Muscle layer of colon (tissue), 2 donors: Measurements from ENCODE around the gene PACSIN2.
"Not testable (repeated sequence)": the region's sequence is repeated elsewhere in the genome, so short reads cannot be mapped to it uniquely, and the experiment has no call there.

Source experiments
- H3K27ac ChIP-seq: one replicate; pipeline ENCODE4 v1.7.0; 2013; ENCODE audit warnings: low read depth, mild to moderate bottlenecking, low read length, moderate library complexity
- H3K27me3 ChIP-seq, 2 donors: one replicate each; pipeline ENCODE4 v1.7.0; 2013; ENCODE audit warnings: low read length in 2 of 2, mild to moderate bottlenecking in 2 of 2; ENCODE audit not compliant: insufficient read depth in 2 of 2, control insufficient read depth in 1 of 2
- H3K36me3 ChIP-seq: one replicate; pipeline ENCODE4 v1.7.0; 2013; ENCODE audit warnings: mild to moderate bottlenecking, low read length; ENCODE audit not compliant: insufficient read depth
- H3K4me1 ChIP-seq: one replicate; pipeline ENCODE4 v1.7.0; 2013; ENCODE audit warnings: mild to moderate bottlenecking, low read length; ENCODE audit not compliant: insufficient read depth
- H3K4me3 ChIP-seq, 2 donors: one replicate each; pipeline ENCODE4 v1.7.0; 2013; ENCODE audit warnings: low read length in 2 of 2, low read depth in 1 of 2, mild to moderate bottlenecking in 1 of 2, moderate library complexity in 1 of 2
- H3K9ac ChIP-seq: one replicate; pipeline ENCODE4 v1.7.0; 2013; ENCODE audit warnings: low read length
- H3K9me3 ChIP-seq: one replicate; pipeline ENCODE4 v1.7.0; 2013; ENCODE audit warnings: mild to moderate bottlenecking, low read length
- donor health status: abdominal sarcoma.
- donor health status: Adenocarcinoma of cecum.

PACSIN2 gene

GRCh38 chr22:43035250-43035649, 20.3 kb upstream of the PACSIN2 start:
- Histone ChIP-seq H3K4me3 (no peak overlapping the region), H3K9ac (no peak overlapping the region), H3K27ac (no peak overlapping the region), H3K27me3 (no peaks in the 10 kb centered on the region), H3K4me1 (no peaks in the 10 kb centered on the region), H3K36me3 (no peaks in the 10 kb centered on the region), H3K9me3 (no peaks in the 10 kb centered on the region)

- H3K4me3 ChIP-seq, result no peak overlapping the region
- no peak overlapping the region for H3K9ac ChIP-seq
- H3K9me3 ChIP-seq, result no peaks in the 10 kb centered on the region
- no peaks in the 10 kb centered on the region for H3K27me3 ChIP-seq
- H3K27ac ChIP-seq, result no peak overlapping the region
- no peaks in the 10 kb centered on the region for H3K36me3 ChIP-seq
- no peaks in the 10 kb centered on the region for H3K4me1 ChIP-seq
Measured at GRCh38 chr22:43031617-43032016, 16.7 kb upstream of the PACSIN2 start.

GRCh38 chr22:43018615-43019014, 3.7 kb upstream of the PACSIN2 start:
- Histone ChIP-seq H3K9ac (no peak overlapping the region), H3K4me1 (peaks cover 9% of the 10 kb centered on the region)

GRCh38 chr22:43017525-43018460, 2.8 kb upstream of the PACSIN2 start:
- Histone ChIP-seq H3K27me3 (no peaks in the 10 kb centered on the region), H3K27ac (no peak overlapping the region), H3K9me3 (no peaks in the 10 kb centered on the region), H3K9ac (no peak overlapping the region), H3K4me3 (no peak overlapping the region), H3K4me1 (peaks cover 18% of the 10 kb centered on the region), H3K36me3 (no peaks in the 10 kb centered on the region)

More at GRCh38 chr22:43018615-43019014, 3.7 kb upstream of the PACSIN2 start:
- H3K27me3 ChIP-seq, result no peaks in the 10 kb centered on the region
- H3K36me3 ChIP-seq, result no peaks in the 10 kb centered on the region
- H3K4me3 ChIP-seq, result no peak overlapping the region
- H3K9me3 ChIP-seq, result no peaks in the 10 kb centered on the region
- H3K27ac ChIP-seq, result no peak overlapping the region

- H3K9me3 ChIP-seq, H3K4me3 ChIP-seq: not testable (repeated sequence)
Measured at GRCh38 chr22:43016150-43016549, 1.2 kb upstream of the PACSIN2 start.

GRCh38 chr22:43015677-43016042, 711 bp upstream of the PACSIN2 start:
- Histone ChIP-seq H3K4me1 (peaks cover 29% of the 10 kb centered on the region), H3K27me3 (no peaks in the 10 kb centered on the region), H3K9me3 (no peaks in the 10 kb centered on the region), H3K36me3 (no peaks in the 10 kb centered on the region), H3K4me3 (peak overlapping the region; percentile 68 to 75), H3K27ac (peak overlapping the region; percentile 82), H3K9ac (no peak overlapping the region)

More at GRCh38 chr22:43016150-43016549, 1.2 kb upstream of the PACSIN2 start:
- H3K4me1 ChIP-seq, result peaks cover 25% of the 10 kb centered on the region
- not testable (repeated sequence) for H3K27me3 ChIP-seq, H3K27ac ChIP-seq, H3K9ac ChIP-seq, H3K36me3 ChIP-seq

- peak overlapping the region; percentile 82 for H3K27ac ChIP-seq
- no peaks in the 10 kb centered on the region for H3K9me3 ChIP-seq
- no peak overlapping the region for H3K9ac ChIP-seq
- no peaks in the 10 kb centered on the region for H3K27me3 ChIP-seq
- no peaks in the 10 kb centered on the region for H3K36me3 ChIP-seq
- peaks cover 31% of the 10 kb centered on the region for H3K4me1 ChIP-seq
- peak overlapping the region; percentile 71 to 77 for H3K4me3 ChIP-seq
Measured at GRCh38 chr22:43014316-43014868, 557 bp downstream of the PACSIN2 start.

GRCh38 chr22:43013355-43014315, 1.3 kb downstream of the PACSIN2 start:
- peaks cover 39% of the 10 kb centered on the region for H3K4me1 ChIP-seq
- no peaks in the 10 kb centered on the region for H3K36me3 ChIP-seq
- peak overlapping the region; percentile 71 to 77 for H3K4me3 ChIP-seq
- H3K9me3 ChIP-seq, result no peaks in the 10 kb centered on the region
- H3K9ac ChIP-seq, result no peak overlapping the region
- H3K27me3 ChIP-seq, result no peaks in the 10 kb centered on the region
- H3K27ac ChIP-seq, result no peak overlapping the region

GRCh38 chr22:43012390-43012789, 2.6 kb downstream of the PACSIN2 start:
- Histone ChIP-seq H3K4me1 (peaks cover 42% of the 10 kb centered on the region), H3K9me3 (no peaks in the 10 kb centered on the region), H3K4me3 (no peak overlapping the region), H3K27ac (no peak overlapping the region), H3K27me3 (no peaks in the 10 kb centered on the region), H3K9ac (no peak overlapping the region), H3K36me3 (no peaks in the 10 kb centered on the region)

- Histone ChIP-seq H3K9me3 (no peaks in the 10 kb centered on the region), H3K9ac (no peak overlapping the region), H3K27me3 (no peaks in the 10 kb centered on the region), H3K36me3 (no peaks in the 10 kb centered on the region), H3K4me1 (peaks cover 42% of the 10 kb centered on the region), H3K4me3 (no peak overlapping the region), H3K27ac (no peak overlapping the region)
Measured at GRCh38 chr22:43011079-43011478, 3.9 kb downstream of the PACSIN2 start.

- H3K27me3 ChIP-seq, result no peaks in the 10 kb centered on the region
Measured at GRCh38 chr22:43009444-43009843, 5.5 kb downstream of the PACSIN2 start.

More at GRCh38 chr22:43009444-43009843, 5.5 kb downstream of the PACSIN2 start:
- no peak overlapping the region for H3K9ac ChIP-seq
- H3K27ac ChIP-seq, result no peak overlapping the region
- peaks cover 39% of the 10 kb centered on the region for H3K4me1 ChIP-seq
- no peaks in the 10 kb centered on the region for H3K9me3 ChIP-seq
- H3K36me3 ChIP-seq, result no peaks in the 10 kb centered on the region
- peak overlapping the region in 1 of 2 donors; percentile 1 for H3K4me3 ChIP-seq
